K562 (cell line): Measurements from ENCODE around the gene PTPN11. TPM values are rescaled to one million over a fixed set of nuclear protein-coding genes. Genes with fewer than 3 reads are reported as not detected.

Experiments used
- CEBPG ChIP-seq, 3 experiments: fragments of 200-800 bp in 1 of 3; sonication (Bioruptor generic) in 1 of 3; sonication (generic) in 1 of 3; formaldehyde crosslinking in 1 of 3; IDR thresholded peaks in 2 of 3; conservative IDR thresholded peaks in 1 of 3; 2 replicates each; pipeline versions ENCODE4 v1.6.1 to v1.8.0; 2016 to 2022; ENCODE audit warnings: missing compliant biosample characterization in 2 of 3, missing genetic modification characterization in 2 of 3, mild to moderate bottlenecking in 1 of 3, missing genetic modification reagents in 1 of 3
- CHAMP1 ChIP-seq: fragments of 450-650 bp; IDR thresholded peaks from 2 replicates; pipeline ENCODE4 v1.6.1; 2016; ENCODE audit warnings: mild to moderate bottlenecking
- FOXJ2 ChIP-seq: fragments of 200-800 bp; sonication (Bioruptor generic); IDR thresholded peaks from 2 replicates; pipeline ENCODE4 v1.6.1; 2016; ENCODE audit warnings: missing genetic modification characterization, missing compliant biosample characterization
- HEY1 ChIP-seq: fragments of 250-450 bp; sonication (Bioruptor Pico); IDR thresholded peaks from 2 replicates; pipeline ENCODE4 v1.5.0; 2020; ENCODE audit warnings: mild to moderate bottlenecking, moderate library complexity, borderline replicate concordance
- HSF4 ChIP-seq: fragments of 250-450 bp; sonication (Bioruptor Pico); IDR thresholded peaks from 2 replicates; pipeline ENCODE4 v2.1.2; 2022; ENCODE audit warnings: mild to moderate bottlenecking, moderate library complexity, borderline replicate concordance
- KDM4B ChIP-seq, 2 experiments: fragments of 450-650 bp in 1 of 2; sonication (generic) in 1 of 2; IDR thresholded peaks; 2 replicates each; pipeline ENCODE4 v1.6.1; 2016 to 2017; ENCODE audit warnings: borderline replicate concordance in 2 of 2, antibody characterized with exemption in 1 of 2, low read depth in 1 of 2, mild to moderate bottlenecking in 1 of 2
- MAFG ChIP-seq: fragments of 450-650 bp; conservative IDR thresholded peaks from 2 replicates; pipeline ENCODE4 v1.6.1; 2016; ENCODE audit warnings: missing genetic modification characterization, missing compliant biosample characterization
- NBN ChIP-seq: fragments of 450-650 bp; IDR thresholded peaks from 2 replicates; pipeline ENCODE4 v1.6.1; 2016; ENCODE audit warnings: low read depth, mild to moderate bottlenecking
- PML ChIP-seq: IDR thresholded peaks from 2 replicates; pipeline ENCODE4 v1.6.1; 2012; ENCODE audit warnings: low read length, inconsistent platforms
- SPI1 ChIP-seq: IDR thresholded peaks from 2 replicates; pipeline ENCODE4 v1.6.1; 2011; ENCODE audit warnings: low read depth, low read length, control low read depth, borderline replicate concordance
- SREBF1 ChIP-seq: fragments of 150-350 bp; IDR thresholded peaks from 2 replicates; pipeline ENCODE4 v1.6.1; 2014; ENCODE audit warnings: antibody characterized with exemption, low read depth, low read length, borderline replicate concordance
- STAT5B ChIP-seq: fragments of 250-450 bp; sonication (Bioruptor Pico); IDR thresholded peaks from 2 replicates; pipeline ENCODE4 v1.8.0; 2021; ENCODE audit warnings: mild to moderate bottlenecking, inconsistent platforms
- THRB ChIP-seq: fragments of 450-650 bp; formaldehyde crosslinking; conservative IDR thresholded peaks from 2 replicates; pipeline ENCODE4 v1.4.0; 2022; ENCODE audit warnings: mild to moderate bottlenecking, missing genetic modification characterization
- ZBTB2 ChIP-seq: fragments of 450-650 bp; IDR thresholded peaks from 2 replicates; pipeline ENCODE4 v1.6.1; 2016; ENCODE audit warnings: antibody characterized with exemption
- ZBTB33 ChIP-seq: sonication (generic); formaldehyde crosslinking; IDR thresholded peaks from 2 replicates; pipeline ENCODE4 v1.8.1; 2023; ENCODE audit warnings: mild to moderate bottlenecking, missing genetic modification reagents
- ZNF224 ChIP-seq: sonication (generic); formaldehyde crosslinking; IDR thresholded peaks from 2 replicates; pipeline ENCODE4 v1.8.0; 2022; ENCODE audit warnings: mild to moderate bottlenecking, missing genetic modification reagents
- ZNF316 ChIP-seq: fragments of 450-650 bp; IDR thresholded peaks from 2 replicates; pipeline ENCODE4 v1.6.1; 2016
- ZNF584 ChIP-seq: fragments of 200-800 bp; sonication (Bioruptor generic); IDR thresholded peaks from 2 replicates; pipeline ENCODE4 v1.6.1; 2016; ENCODE audit warnings: low read depth, mild to moderate bottlenecking, missing genetic modification characterization, missing compliant biosample characterization
- ZNF695 ChIP-seq: fragments of 450-650 bp; formaldehyde crosslinking; IDR thresholded peaks from 2 replicates; pipeline ENCODE4 v1.4.0; 2020; ENCODE audit warnings: mild to moderate bottlenecking, moderate library complexity
- polyA plus RNA-seq, 8 experiments: library from polyadenylated mRNA; depleted of rRNA in 4 of 8; stranded (reverse) in 5 of 8; unstranded in 3 of 8; fragments of >200 nt; fragmentation: Nextera tagmentation in 2 of 8; fragmentation: Illumina TruSeq in 1 of 8; extraction: Ambion mirVana in 2 of 8; extraction: Trizol in 1 of 8; gene quantifications; 2 replicates each; pipeline versions ENCODE4 v1.2.1 to v1.2.3, GENCODE V29; 2011 to 2014; ENCODE audit warnings: inconsistent platforms in 1 of 8, missing spikeins in 1 of 8
- total RNA-seq, 7 experiments: library from RNA; depleted of rRNA in 6 of 7; stranded (reverse); fragments of >200 nt in 6 of 7; fragmentation: Illumina TruSeq in 2 of 7; extraction: Trizol in 2 of 7; gene quantifications; 2 replicates each; pipeline versions ENCODE4 v1.2.1 to v1.2.3, GENCODE V29; 2011 to 2021; ENCODE audit warnings: low replicate concordance in 1 of 7
- TF ChIP-seq, protein P1 (sequence below): sonication (generic); formaldehyde crosslinking; IDR thresholded peaks from 2 replicates; pipeline ENCODE4 v1.8.0; 2022; ENCODE audit warnings: mild to moderate bottlenecking, low read depth, missing genetic modification reagents

The PTPN11 gene
- total and polyA plus RNA-seq, 9 of the 15 experiments (the other 6 are each of a cell fraction or from before 2014, with no cell fraction given), result 22.5 to 126 (median 79.7) TPM

GRCh38 chr12:112463478-112463877, 44.7 kb downstream of the PTPN11 start (continued):
- TF ChIP-seq CEBPG (CRISPR knock-in tag; IDR thresholded peaks at IDR 0.05), result no peak
- TF ChIP-seq CEBPG (tag; conservative IDR thresholded peaks at IDR 0.05 in 1 of 2, IDR thresholded peaks at IDR 0.05 in 1 of 2), result no peak
- no peak for TF ChIP-seq SREBF1
- TF ChIP-seq ZNF695 (CRISPR knock-in tag), result no peak
- no peak for TF ChIP-seq STAT5B (CRISPR knock-in tag)
- TF ChIP-seq ZNF316, result peak; percentile 81
- TF ChIP-seq PML, result no peak
- TF ChIP-seq, protein P1, sequence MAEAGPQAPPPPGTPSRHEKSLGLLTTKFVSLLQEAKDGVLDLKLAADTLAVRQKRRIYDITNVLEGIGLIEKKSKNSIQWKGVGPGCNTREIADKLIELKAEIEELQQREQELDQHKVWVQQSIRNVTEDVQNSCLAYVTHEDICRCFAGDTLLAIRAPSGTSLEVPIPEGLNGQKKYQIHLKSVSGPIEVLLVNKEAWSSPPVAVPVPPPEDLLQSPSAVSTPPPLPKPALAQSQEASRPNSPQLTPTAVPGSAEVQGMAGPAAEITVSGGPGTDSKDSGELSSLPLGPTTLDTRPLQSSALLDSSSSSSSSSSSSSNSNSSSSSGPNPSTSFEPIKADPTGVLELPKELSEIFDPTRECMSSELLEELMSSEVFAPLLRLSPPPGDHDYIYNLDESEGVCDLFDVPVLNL, result no peak
- TF ChIP-seq NBN, result no peak
- no peak for TF ChIP-seq ZBTB33 (CRISPR knock-in tag)
- TF ChIP-seq SPI1, result peak; percentile 30; the same call in 1 of the 2 replicates
- no peak for TF ChIP-seq KDM4B (IDR thresholded peaks at IDR 0.05; ENCODE audit: borderline replicate concordance in 2 of 2, low read depth in 1 of 2)
- TF ChIP-seq HEY1, result no peak
- TF ChIP-seq CHAMP1, result no peak
- no peak for TF ChIP-seq ZNF584 (CRISPR knock-in tag)
- no peak for TF ChIP-seq HSF4
- TF ChIP-seq ZBTB2, result no peak
- TF ChIP-seq THRB (CRISPR knock-in tag), result no peak
- TF ChIP-seq ZNF224, result no peak
- TF ChIP-seq MAFG (tag), result peak; percentile 41
- TF ChIP-seq FOXJ2 (tag), result no peak
